IPS-18a (cell line): ENCODE measurements around the gene NELL1.

Experiments
- H3K27ac ChIP-seq: one replicate; pipeline ENCODE4 v1.5.1; 2013; ENCODE audit warnings: low read length
- H3K27me3 ChIP-seq: one replicate; pipeline ENCODE4 v1.6.1; 2013; ENCODE audit warnings: mild to moderate bottlenecking, low read length; ENCODE audit not compliant: control insufficient read depth, insufficient read depth
- H3K36me3 ChIP-seq: one replicate; pipeline ENCODE4 v1.6.1; 2013; ENCODE audit warnings: low read depth, low read length; ENCODE audit not compliant: control insufficient read depth
- H3K4me1 ChIP-seq: one replicate; pipeline ENCODE4 v1.6.1; 2013; ENCODE audit warnings: low read depth, low read length; ENCODE audit not compliant: control insufficient read depth
- H3K4me3 ChIP-seq: one replicate; pipeline ENCODE4 v1.5.1; 2013; ENCODE audit warnings: low read length
- H3K9ac ChIP-seq: one replicate; pipeline ENCODE4 v1.6.1; 2013; ENCODE audit warnings: mild to moderate bottlenecking, low read length, moderate library complexity
- H3K9me3 ChIP-seq: one replicate; pipeline ENCODE4 v1.6.1; 2013; ENCODE audit warnings: low read depth, low read length; ENCODE audit not compliant: control insufficient read depth

NELL1 gene

GRCh38 chr11:20990447-20990846, 321.1 kb downstream of the NELL1 start:
- Histone ChIP-seq H3K27ac (no peak overlapping the region), H3K27me3 (no peaks in the 10 kb centered on the region), H3K4me3 (no peak overlapping the region), H3K9me3 (no peaks in the 10 kb centered on the region), H3K9ac (no peak overlapping the region), H3K36me3 (no peaks in the 10 kb centered on the region), H3K4me1 (no peaks in the 10 kb centered on the region)

GRCh38 chr11:20991471-20991870, 322.1 kb downstream of the NELL1 start:
- no peaks in the 10 kb centered on the region for H3K9me3 ChIP-seq
- H3K9ac ChIP-seq, result no peak overlapping the region
- no peaks in the 10 kb centered on the region for H3K27me3 ChIP-seq
- H3K36me3 ChIP-seq, result no peaks in the 10 kb centered on the region
- no peak overlapping the region for H3K27ac ChIP-seq
- no peaks in the 10 kb centered on the region for H3K4me1 ChIP-seq
- no peak overlapping the region for H3K4me3 ChIP-seq

GRCh38 chr11:21007297-21007696, 337.9 kb downstream of the NELL1 start:
- H3K9me3 ChIP-seq, result no peaks in the 10 kb centered on the region
- no peak overlapping the region for H3K4me3 ChIP-seq
- peaks cover 6% of the 10 kb centered on the region for H3K4me1 ChIP-seq
- no peaks in the 10 kb centered on the region for H3K36me3 ChIP-seq
- H3K9ac ChIP-seq, result no peak overlapping the region
- H3K27me3 ChIP-seq, result no peaks in the 10 kb centered on the region
- no peak overlapping the region for H3K27ac ChIP-seq

- Histone ChIP-seq H3K27me3 (no peaks in the 10 kb centered on the region), H3K4me1 (peaks cover 11% of the 10 kb centered on the region), H3K9me3 (no peaks in the 10 kb centered on the region), H3K27ac (no peak overlapping the region), H3K4me3 (no peak overlapping the region), H3K36me3 (no peaks in the 10 kb centered on the region), H3K9ac (no peak overlapping the region)
Observed at GRCh38 chr11:21018248-21018647, 348.9 kb downstream of the NELL1 start.

- Histone ChIP-seq H3K27ac (no peak overlapping the region), H3K4me1 (peaks cover 3% of the 10 kb centered on the region), H3K27me3 (no peaks in the 10 kb centered on the region), H3K9ac (no peak overlapping the region), H3K4me3 (no peak overlapping the region), H3K36me3 (no peaks in the 10 kb centered on the region), H3K9me3 (no peaks in the 10 kb centered on the region)
Observed at GRCh38 chr11:21026685-21027084, 357.3 kb downstream of the NELL1 start.

- H3K4me3 ChIP-seq, result no peak overlapping the region
- no peaks in the 10 kb centered on the region for H3K27me3 ChIP-seq
- no peaks in the 10 kb centered on the region for H3K4me1 ChIP-seq
- H3K9me3 ChIP-seq, result no peaks in the 10 kb centered on the region
- no peaks in the 10 kb centered on the region for H3K36me3 ChIP-seq
- no peak overlapping the region for H3K9ac ChIP-seq
- no peak overlapping the region for H3K27ac ChIP-seq
Observed at GRCh38 chr11:21037850-21038249, 368.5 kb downstream of the NELL1 start.

GRCh38 chr11:21038801-21039200, 369.4 kb downstream of the NELL1 start:
- Histone ChIP-seq H3K9me3 (no peaks in the 10 kb centered on the region), H3K27me3 (no peaks in the 10 kb centered on the region), H3K4me1 (no peaks in the 10 kb centered on the region), H3K9ac (no peak overlapping the region), H3K27ac (no peak overlapping the region), H3K4me3 (no peak overlapping the region), H3K36me3 (no peaks in the 10 kb centered on the region)

- H3K27me3 ChIP-seq, result no peaks in the 10 kb centered on the region
Observed at GRCh38 chr11:21040630-21041029, 371.2 kb downstream of the NELL1 start.

GRCh38 chr11:21048626-21049025, 379.2 kb downstream of the NELL1 start:
- Histone ChIP-seq H3K4me1 (peaks cover 5% of the 10 kb centered on the region), H3K9ac (no peak overlapping the region), H3K36me3 (no peaks in the 10 kb centered on the region), H3K27me3 (no peaks in the 10 kb centered on the region), H3K4me3 (no peak overlapping the region), H3K27ac (no peak overlapping the region), H3K9me3 (no peaks in the 10 kb centered on the region)

More at GRCh38 chr11:21040630-21041029, 371.2 kb downstream of the NELL1 start:
- no peak overlapping the region for H3K4me3 ChIP-seq
- H3K27ac ChIP-seq, result no peak overlapping the region
- H3K9me3 ChIP-seq, result no peaks in the 10 kb centered on the region
- no peaks in the 10 kb centered on the region for H3K4me1 ChIP-seq
- no peaks in the 10 kb centered on the region for H3K36me3 ChIP-seq
- H3K9ac ChIP-seq, result no peak overlapping the region

- Histone ChIP-seq H3K4me3 (no peak overlapping the region), H3K27ac (no peak overlapping the region), H3K9ac (no peak overlapping the region), H3K9me3 (no peaks in the 10 kb centered on the region), H3K36me3 (no peaks in the 10 kb centered on the region), H3K4me1 (peaks cover 2% of the 10 kb centered on the region), H3K27me3 (no peaks in the 10 kb centered on the region)
Observed at GRCh38 chr11:21053466-21053865, 384.1 kb downstream of the NELL1 start.

- Histone ChIP-seq H3K36me3 (no peaks in the 10 kb centered on the region), H3K27ac (no peak overlapping the region), H3K4me3 (no peak overlapping the region), H3K27me3 (no peaks in the 10 kb centered on the region), H3K9ac (no peak overlapping the region), H3K4me1 (peaks cover 3% of the 10 kb centered on the region), H3K9me3 (no peaks in the 10 kb centered on the region)
Observed at GRCh38 chr11:21056644-21057043, 387.3 kb downstream of the NELL1 start.

GRCh38 chr11:21059879-21060278, 390.5 kb downstream of the NELL1 start:
- Histone ChIP-seq H3K36me3 (no peaks in the 10 kb centered on the region), H3K4me3 (no peak overlapping the region), H3K27ac (no peak overlapping the region), H3K9ac (no peak overlapping the region), H3K4me1 (peaks cover 3% of the 10 kb centered on the region), H3K9me3 (peaks cover 12% of the 10 kb centered on the region), H3K27me3 (no peaks in the 10 kb centered on the region)
